HepG2 (cell line): ENCODE results near the gene TCOF1. TPM values are rescaled to one million over a fixed set of nuclear protein-coding genes. Genes with fewer than 3 reads are reported as not detected.

Experiments used
- KLF9 ChIP-seq: IDR thresholded peaks from 2 replicates; pipeline ENCODE4 v1.6.1; 2016; ENCODE audit warnings: low read depth
- U2AF2 ChIP-seq: fragments of 200-400 bp; formaldehyde crosslinking; IDR thresholded peaks from 2 replicates; pipeline ENCODE4 v1.6.1; 2017; ENCODE audit warnings: low read depth, mild to moderate bottlenecking, low read length
- ZNF792 ChIP-seq: IDR thresholded peaks from 2 replicates; pipeline ENCODE4 v1.6.1; 2016
- polyA plus RNA-seq, 8 experiments: library from polyadenylated mRNA; depleted of rRNA in 3 of 8; stranded (reverse) in 7 of 8; unstranded in 1 of 8; fragments of >200 nt; fragmentation: Illumina TruSeq in 4 of 8; extraction: Trizol in 4 of 8; gene quantifications; 2 replicates each; pipeline versions ENCODE4 v1.2.1 to v1.2.3, GENCODE V29; 2011 to 2016; ENCODE audit warnings: low read depth in 4 of 8, missing spikeins in 1 of 8, mixed read lengths in 1 of 8; ENCODE audit not compliant: insufficient read depth in 1 of 8
- total RNA-seq, 5 experiments: library from RNA; depleted of rRNA; stranded (reverse); fragments of >200 nt; fragmentation: Illumina TruSeq; extraction: Trizol; gene quantifications; 2 replicates each; pipeline ENCODE4 v1.2.3, GENCODE V29; 2016; ENCODE audit warnings: low read depth in 1 of 5
- TF ChIP-seq, protein P1 (sequence below): sonication (generic); formaldehyde crosslinking; IDR thresholded peaks from 2 replicates; pipeline ENCODE4 v1.4.0; 2020; ENCODE audit warnings: missing genetic modification reagents, borderline replicate concordance
- TF ChIP-seq, protein P2 (sequence below): sonication (generic); formaldehyde crosslinking; IDR thresholded peaks from 2 replicates; pipeline ENCODE4 v1.8.0; 2022; ENCODE audit warnings: mild to moderate bottlenecking, missing genetic modification reagents
- TF ChIP-seq, protein P3 (sequence below): sonication (generic); formaldehyde crosslinking; IDR thresholded peaks from 2 replicates; pipeline ENCODE4 v1.5.0; 2020; ENCODE audit warnings: mild to moderate bottlenecking, missing genetic modification reagents, moderate library complexity
- TF ChIP-seq, protein P4 (sequence below): sonication (generic); formaldehyde crosslinking; conservative IDR thresholded peaks from 2 replicates; pipeline ENCODE4 v1.8.1; 2023; ENCODE audit warnings: missing genetic modification reagents
- TF ChIP-seq, protein P5 (sequence below): sonication (generic); formaldehyde crosslinking; IDR thresholded peaks from 2 replicates; pipeline ENCODE4 v1.4.0; 2020; ENCODE audit warnings: missing genetic modification reagents, mild to moderate bottlenecking, borderline replicate concordance
- TF ChIP-seq, protein P6 (sequence below): sonication (generic); formaldehyde crosslinking; conservative IDR thresholded peaks from 2 replicates; pipeline ENCODE4 v1.8.0; 2022; ENCODE audit warnings: mild to moderate bottlenecking, moderate library complexity, missing genetic modification reagents
- TF ChIP-seq, protein P7 (sequence below): sonication (generic); formaldehyde crosslinking; IDR thresholded peaks from 2 replicates; pipeline ENCODE4 v1.5.1; 2020; ENCODE audit warnings: mild to moderate bottlenecking, missing genetic modification reagents, moderate library complexity

The TCOF1 gene
- total and polyA plus RNA-seq, 2 of the 13 experiments (the other 11 are each of a cell fraction or from before 2014, with no cell fraction given) = 10.1 to 41.6 TPM

DNA sequence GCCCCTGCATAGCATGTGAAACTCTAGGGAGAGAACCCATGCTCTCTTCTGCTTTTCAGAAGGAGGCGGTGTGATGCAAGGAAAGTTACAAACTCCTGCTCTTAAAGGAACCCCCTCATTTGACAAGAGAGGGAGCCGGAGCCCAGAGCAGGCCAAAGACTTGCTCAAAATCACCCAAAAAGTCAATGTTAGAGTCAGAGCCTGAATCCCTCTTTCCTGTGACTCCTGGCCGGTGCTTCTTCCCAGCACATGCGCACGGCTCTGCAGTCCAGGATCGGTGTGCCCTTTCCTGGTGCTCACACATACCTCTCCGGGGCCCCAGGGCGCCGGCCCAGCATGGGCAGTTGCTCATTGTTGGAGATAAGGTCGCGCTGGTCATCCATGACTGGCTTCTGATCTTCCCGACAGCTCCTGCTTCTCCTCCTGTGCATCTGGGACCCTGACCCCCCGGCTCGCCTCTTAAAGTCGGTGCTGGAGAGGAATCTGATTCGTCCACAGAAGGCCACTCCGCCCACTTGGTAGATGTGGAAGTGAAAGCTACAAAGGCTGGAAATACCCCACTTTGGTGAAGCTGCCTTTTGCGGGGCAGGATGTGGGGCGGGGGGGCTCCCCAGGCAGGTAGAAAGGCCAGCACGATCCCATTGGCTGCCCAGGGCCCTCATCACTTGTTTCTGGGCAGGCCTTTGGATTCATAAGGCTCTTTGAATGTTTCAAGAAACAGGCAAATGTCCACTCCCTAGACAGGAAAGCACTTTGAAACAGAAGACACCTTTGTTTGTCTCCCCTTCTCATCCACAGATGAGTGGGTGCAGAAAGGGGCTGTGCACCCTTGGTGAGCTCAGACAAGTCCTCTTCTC is 55.0 kb downstream of the TCOF1 start, which contains the start of gene CD74 (continued):
- TF ChIP-seq, protein P1, sequence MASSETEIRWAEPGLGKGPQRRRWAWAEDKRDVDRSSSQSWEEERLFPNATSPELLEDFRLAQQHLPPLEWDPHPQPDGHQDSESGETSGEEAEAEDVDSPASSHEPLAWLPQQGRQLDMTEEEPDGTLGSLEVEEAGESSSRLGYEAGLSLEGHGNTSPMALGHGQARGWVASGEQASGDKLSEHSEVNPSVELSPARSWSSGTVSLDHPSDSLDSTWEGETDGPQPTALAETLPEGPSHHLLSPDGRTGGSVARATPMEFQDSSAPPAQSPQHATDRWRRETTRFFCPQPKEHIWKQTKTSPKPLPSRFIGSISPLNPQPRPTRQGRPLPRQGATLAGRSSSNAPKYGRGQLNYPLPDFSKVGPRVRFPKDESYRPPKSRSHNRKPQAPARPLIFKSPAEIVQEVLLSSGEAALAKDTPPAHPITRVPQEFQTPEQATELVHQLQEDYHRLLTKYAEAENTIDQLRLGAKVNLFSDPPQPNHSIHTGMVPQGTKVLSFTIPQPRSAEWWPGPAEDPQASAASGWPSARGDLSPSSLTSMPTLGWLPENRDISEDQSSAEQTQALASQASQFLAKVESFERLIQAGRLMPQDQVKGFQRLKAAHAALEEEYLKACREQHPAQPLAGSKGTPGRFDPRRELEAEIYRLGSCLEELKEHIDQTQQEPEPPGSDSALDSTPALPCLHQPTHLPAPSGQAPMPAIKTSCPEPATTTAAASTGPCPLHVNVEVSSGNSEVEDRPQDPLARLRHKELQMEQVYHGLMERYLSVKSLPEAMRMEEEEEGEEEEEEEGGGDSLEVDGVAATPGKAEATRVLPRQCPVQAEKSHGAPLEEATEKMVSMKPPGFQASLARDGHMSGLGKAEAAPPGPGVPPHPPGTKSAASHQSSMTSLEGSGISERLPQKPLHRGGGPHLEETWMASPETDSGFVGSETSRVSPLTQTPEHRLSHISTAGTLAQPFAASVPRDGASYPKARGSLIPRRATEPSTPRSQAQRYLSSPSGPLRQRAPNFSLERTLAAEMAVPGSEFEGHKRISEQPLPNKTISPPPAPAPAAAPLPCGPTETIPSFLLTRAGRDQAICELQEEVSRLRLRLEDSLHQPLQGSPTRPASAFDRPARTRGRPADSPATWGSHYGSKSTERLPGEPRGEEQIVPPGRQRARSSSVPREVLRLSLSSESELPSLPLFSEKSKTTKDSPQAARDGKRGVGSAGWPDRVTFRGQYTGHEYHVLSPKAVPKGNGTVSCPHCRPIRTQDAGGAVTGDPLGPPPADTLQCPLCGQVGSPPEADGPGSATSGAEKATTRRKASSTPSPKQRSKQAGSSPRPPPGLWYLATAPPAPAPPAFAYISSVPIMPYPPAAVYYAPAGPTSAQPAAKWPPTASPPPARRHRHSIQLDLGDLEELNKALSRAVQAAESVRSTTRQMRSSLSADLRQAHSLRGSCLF (CRISPR knock-in tag) = no peak
- TF ChIP-seq, protein P2, sequence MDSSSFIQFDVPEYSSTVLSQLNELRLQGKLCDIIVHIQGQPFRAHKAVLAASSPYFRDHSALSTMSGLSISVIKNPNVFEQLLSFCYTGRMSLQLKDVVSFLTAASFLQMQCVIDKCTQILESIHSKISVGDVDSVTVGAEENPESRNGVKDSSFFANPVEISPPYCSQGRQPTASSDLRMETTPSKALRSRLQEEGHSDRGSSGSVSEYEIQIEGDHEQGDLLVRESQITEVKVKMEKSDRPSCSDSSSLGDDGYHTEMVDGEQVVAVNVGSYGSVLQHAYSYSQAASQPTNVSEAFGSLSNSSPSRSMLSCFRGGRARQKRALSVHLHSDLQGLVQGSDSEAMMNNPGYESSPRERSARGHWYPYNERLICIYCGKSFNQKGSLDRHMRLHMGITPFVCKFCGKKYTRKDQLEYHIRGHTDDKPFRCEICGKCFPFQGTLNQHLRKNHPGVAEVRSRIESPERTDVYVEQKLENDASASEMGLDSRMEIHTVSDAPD = no peak
- TF ChIP-seq, protein P3, sequence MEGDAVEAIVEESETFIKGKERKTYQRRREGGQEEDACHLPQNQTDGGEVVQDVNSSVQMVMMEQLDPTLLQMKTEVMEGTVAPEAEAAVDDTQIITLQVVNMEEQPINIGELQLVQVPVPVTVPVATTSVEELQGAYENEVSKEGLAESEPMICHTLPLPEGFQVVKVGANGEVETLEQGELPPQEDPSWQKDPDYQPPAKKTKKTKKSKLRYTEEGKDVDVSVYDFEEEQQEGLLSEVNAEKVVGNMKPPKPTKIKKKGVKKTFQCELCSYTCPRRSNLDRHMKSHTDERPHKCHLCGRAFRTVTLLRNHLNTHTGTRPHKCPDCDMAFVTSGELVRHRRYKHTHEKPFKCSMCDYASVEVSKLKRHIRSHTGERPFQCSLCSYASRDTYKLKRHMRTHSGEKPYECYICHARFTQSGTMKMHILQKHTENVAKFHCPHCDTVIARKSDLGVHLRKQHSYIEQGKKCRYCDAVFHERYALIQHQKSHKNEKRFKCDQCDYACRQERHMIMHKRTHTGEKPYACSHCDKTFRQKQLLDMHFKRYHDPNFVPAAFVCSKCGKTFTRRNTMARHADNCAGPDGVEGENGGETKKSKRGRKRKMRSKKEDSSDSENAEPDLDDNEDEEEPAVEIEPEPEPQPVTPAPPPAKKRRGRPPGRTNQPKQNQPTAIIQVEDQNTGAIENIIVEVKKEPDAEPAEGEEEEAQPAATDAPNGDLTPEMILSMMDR (CRISPR knock-in tag) = 0 out of 2 replicates have a peak, but pooled peaks have one; percentile 20
- TF ChIP-seq, protein P4, sequence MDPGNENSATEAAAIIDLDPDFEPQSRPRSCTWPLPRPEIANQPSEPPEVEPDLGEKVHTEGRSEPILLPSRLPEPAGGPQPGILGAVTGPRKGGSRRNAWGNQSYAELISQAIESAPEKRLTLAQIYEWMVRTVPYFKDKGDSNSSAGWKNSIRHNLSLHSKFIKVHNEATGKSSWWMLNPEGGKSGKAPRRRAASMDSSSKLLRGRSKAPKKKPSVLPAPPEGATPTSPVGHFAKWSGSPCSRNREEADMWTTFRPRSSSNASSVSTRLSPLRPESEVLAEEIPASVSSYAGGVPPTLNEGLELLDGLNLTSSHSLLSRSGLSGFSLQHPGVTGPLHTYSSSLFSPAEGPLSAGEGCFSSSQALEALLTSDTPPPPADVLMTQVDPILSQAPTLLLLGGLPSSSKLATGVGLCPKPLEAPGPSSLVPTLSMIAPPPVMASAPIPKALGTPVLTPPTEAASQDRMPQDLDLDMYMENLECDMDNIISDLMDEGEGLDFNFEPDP (CRISPR knock-in tag) = no peak
- no peak for TF ChIP-seq ZNF792 (CRISPR knock-in tag)
- TF ChIP-seq, protein P5, sequence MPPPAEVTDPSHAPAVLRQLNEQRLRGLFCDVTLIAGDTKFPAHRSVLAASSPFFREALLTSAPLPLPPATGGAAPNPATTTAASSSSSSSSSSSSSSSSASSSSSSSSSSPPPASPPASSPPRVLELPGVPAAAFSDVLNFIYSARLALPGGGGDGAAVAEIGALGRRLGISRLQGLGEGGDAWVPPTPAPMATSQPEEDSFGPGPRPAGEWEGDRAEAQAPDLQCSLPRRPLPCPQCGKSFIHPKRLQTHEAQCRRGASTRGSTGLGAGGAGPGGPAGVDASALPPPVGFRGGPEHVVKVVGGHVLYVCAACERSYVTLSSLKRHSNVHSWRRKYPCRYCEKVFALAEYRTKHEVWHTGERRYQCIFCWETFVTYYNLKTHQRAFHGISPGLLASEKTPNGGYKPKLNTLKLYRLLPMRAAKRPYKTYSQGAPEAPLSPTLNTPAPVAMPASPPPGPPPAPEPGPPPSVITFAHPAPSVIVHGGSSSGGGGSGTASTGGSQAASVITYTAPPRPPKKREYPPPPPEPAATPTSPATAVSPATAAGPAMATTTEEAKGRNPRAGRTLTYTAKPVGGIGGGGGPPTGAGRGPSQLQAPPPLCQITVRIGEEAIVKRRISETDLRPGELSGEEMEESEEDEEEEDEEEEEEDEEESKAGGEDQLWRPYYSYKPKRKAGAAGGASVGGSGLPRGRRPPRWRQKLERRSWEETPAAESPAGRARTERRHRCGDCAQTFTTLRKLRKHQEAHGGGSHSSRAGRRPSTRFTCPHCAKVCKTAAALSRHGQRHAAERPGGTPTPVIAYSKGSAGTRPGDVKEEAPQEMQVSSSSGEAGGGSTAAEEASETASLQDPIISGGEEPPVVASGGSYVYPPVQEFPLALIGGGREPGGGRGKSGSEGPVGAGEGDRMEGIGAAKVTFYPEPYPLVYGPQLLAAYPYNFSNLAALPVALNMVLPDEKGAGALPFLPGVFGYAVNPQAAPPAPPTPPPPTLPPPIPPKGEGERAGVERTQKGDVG = no peak
- no peak for TF ChIP-seq KLF9
- TF ChIP-seq, protein P6, sequence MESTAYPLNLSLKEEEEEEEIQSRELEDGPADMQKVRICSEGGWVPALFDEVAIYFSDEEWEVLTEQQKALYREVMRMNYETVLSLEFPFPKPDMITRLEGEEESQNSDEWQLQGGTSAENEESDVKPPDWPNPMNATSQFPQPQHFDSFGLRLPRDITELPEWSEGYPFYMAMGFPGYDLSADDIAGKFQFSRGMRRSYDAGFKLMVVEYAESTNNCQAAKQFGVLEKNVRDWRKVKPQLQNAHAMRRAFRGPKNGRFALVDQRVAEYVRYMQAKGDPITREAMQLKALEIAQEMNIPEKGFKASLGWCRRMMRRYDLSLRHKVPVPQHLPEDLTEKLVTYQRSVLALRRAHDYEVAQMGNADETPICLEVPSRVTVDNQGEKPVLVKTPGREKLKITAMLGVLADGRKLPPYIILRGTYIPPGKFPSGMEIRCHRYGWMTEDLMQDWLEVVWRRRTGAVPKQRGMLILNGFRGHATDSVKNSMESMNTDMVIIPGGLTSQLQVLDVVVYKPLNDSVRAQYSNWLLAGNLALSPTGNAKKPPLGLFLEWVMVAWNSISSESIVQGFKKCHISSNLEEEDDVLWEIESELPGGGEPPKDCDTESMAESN (CRISPR knock-in tag) = no peak
- no peak for TF ChIP-seq U2AF2
- TF ChIP-seq, protein P7, sequence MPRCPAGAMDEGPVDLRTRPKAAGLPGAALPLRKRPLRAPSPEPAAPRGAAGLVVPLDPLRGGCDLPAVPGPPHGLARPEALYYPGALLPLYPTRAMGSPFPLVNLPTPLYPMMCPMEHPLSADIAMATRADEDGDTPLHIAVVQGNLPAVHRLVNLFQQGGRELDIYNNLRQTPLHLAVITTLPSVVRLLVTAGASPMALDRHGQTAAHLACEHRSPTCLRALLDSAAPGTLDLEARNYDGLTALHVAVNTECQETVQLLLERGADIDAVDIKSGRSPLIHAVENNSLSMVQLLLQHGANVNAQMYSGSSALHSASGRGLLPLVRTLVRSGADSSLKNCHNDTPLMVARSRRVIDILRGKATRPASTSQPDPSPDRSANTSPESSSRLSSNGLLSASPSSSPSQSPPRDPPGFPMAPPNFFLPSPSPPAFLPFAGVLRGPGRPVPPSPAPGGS (CRISPR knock-in tag) = no peak
